Lung (tissue), 12 donors: ENCODE measurements around the gene NUDT19. TPM values are rescaled to one million over a fixed set of nuclear protein-coding genes. Genes with fewer than 3 reads are reported as not detected.

ENCODE experiments used
- ATAC-seq: fragments of 200-7000 bp; cut with Tn5 transposase; one replicate; pipeline ENCODE4 v1.9.1; 2020; ENCODE audit warnings: moderate number of reproducible peaks; ENCODE audit not compliant: insufficient read depth, low FRiP score
- DNase-seq, 3 donors: peaks; one replicate each; pipeline ENCODE4 v3.0.0-alpha.2; 2013 to 2017
- H3K27ac ChIP-seq, 2 donors: one replicate each; pipeline ENCODE4 v1.5.1; 2013; ENCODE audit warnings: mild to moderate bottlenecking in 2 of 2, moderate library complexity in 2 of 2, control low read depth in 1 of 2, inconsistent platforms in 1 of 2, low read depth in 1 of 2, low read length in 1 of 2
- H3K27me3 ChIP-seq, 3 donors: one replicate each; pipeline ENCODE4 v1.5.1; 2013; ENCODE audit warnings: low read length in 2 of 3; ENCODE audit not compliant: control insufficient read depth in 3 of 3, insufficient read depth in 3 of 3
- H3K36me3 ChIP-seq, 4 donors: one replicate each; pipeline ENCODE4 v1.5.1; 2013; ENCODE audit warnings: low read length in 4 of 4, mild to moderate bottlenecking in 1 of 4, moderate library complexity in 1 of 4; ENCODE audit not compliant: control insufficient read depth in 4 of 4, insufficient read depth in 4 of 4
- H3K4me1 ChIP-seq, 5 donors: one replicate each; pipeline ENCODE4 v1.5.1; 2013; ENCODE audit warnings: low read length in 5 of 5, mild to moderate bottlenecking in 2 of 5, moderate library complexity in 1 of 5; ENCODE audit not compliant: control insufficient read depth in 5 of 5, insufficient read depth in 5 of 5
- H3K4me3 ChIP-seq: one replicate; pipeline ENCODE4 v1.5.1; 2013; ENCODE audit warnings: mild to moderate bottlenecking, control low read depth, moderate library complexity
- H3K9ac ChIP-seq, 2 donors: one replicate each; pipeline ENCODE4 v1.5.1; 2013; ENCODE audit warnings: low read length in 2 of 2, control low read depth in 1 of 2; ENCODE audit not compliant: insufficient read depth in 1 of 2
- H3K9me3 ChIP-seq, 4 donors: one replicate each; pipeline ENCODE4 v1.5.1; 2013; ENCODE audit warnings: low read length in 3 of 4, mild to moderate bottlenecking in 1 of 4, moderate library complexity in 1 of 4; ENCODE audit not compliant: control insufficient read depth in 4 of 4, insufficient read depth in 3 of 4
- WGBS, 2 donors: extraction: QIAGEN DNeasy Blood & Tissue Kit; methylation state at CpG; one replicate each; pipeline ENCODE4 v1.1.7; 2013; 5-methylcytosine and 5-hydroxymethylcytosine counted together
- polyA plus RNA-seq, 2 donors: library from polyadenylated mRNA; stranded (reverse); fragments of 200-250 nt; gene quantifications; one replicate each; pipeline ENCODE4 v1.2.1, GENCODE V29; 2013
- total RNA-seq, 2 donors: library from RNA; depleted of rRNA in 1 of 2; stranded (reverse); fragments of >200 nt in 1 of 2; gene quantifications; one replicate each; pipeline ENCODE4 v1.2.1, GENCODE V29; 2014 to 2021
- TF ChIP-seq, protein P1 (sequence below): IDR thresholded peaks from 2 replicates; pipeline ENCODE4 v1.5.1; 2012; ENCODE audit warnings: mild to moderate bottlenecking; ENCODE audit errors: control extremely low read depth, extremely low read depth
- donor health status: control.
- donor health status: control.
- donor health status: Bipolar disorder and iron deficiency.
- donor health status: healthy.
- donor health status: DM: yes; HTN: yes; CAD: no.

Gene NUDT19
- total and polyA plus RNA-seq, 4 donors: 7.5 to 20.1 (median 12.2) TPM

DNA sequence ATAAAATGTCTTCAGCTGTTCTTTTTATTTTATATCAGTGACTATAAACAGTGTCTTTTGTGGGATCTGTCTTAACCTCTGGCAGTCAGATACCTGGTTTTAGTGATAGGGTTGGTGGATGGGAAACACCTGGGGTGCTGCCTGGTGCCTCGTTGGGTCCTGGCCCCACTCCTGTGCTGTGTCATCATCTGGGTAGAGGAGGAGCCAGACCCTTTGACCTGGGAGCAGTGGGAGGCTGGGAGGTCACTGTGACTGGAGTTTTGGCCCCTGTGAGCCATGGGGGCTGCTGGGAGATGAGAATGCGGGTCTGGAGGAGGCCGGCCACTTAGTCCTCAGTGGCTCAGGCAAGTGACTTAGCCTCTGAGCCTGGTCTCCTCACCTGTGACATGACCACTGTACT, 57.3 kb downstream of the NUDT19 start:
- Histone ChIP-seq H3K27me3 (no peaks in the 10 kb centered on the region), H3K4me1 (peaks cover 0 to 2% (median 0%) of the 10 kb centered on the region in 5 donors), H3K27ac (no peak overlapping the region), H3K9me3 (no peaks in the 10 kb centered on the region), H3K36me3 (no peaks in the 10 kb centered on the region), H3K9ac (no peak overlapping the region), H3K4me3 (no peak overlapping the region)
- DNase-seq: no peak
- TF ChIP-seq, protein P1, sequence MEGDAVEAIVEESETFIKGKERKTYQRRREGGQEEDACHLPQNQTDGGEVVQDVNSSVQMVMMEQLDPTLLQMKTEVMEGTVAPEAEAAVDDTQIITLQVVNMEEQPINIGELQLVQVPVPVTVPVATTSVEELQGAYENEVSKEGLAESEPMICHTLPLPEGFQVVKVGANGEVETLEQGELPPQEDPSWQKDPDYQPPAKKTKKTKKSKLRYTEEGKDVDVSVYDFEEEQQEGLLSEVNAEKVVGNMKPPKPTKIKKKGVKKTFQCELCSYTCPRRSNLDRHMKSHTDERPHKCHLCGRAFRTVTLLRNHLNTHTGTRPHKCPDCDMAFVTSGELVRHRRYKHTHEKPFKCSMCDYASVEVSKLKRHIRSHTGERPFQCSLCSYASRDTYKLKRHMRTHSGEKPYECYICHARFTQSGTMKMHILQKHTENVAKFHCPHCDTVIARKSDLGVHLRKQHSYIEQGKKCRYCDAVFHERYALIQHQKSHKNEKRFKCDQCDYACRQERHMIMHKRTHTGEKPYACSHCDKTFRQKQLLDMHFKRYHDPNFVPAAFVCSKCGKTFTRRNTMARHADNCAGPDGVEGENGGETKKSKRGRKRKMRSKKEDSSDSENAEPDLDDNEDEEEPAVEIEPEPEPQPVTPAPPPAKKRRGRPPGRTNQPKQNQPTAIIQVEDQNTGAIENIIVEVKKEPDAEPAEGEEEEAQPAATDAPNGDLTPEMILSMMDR: no peak
- ATAC-seq: no peak
- WGBS, 2 donors: 67 to 75% methylated on average over 3 of the region's 3 CpGs

DNA sequence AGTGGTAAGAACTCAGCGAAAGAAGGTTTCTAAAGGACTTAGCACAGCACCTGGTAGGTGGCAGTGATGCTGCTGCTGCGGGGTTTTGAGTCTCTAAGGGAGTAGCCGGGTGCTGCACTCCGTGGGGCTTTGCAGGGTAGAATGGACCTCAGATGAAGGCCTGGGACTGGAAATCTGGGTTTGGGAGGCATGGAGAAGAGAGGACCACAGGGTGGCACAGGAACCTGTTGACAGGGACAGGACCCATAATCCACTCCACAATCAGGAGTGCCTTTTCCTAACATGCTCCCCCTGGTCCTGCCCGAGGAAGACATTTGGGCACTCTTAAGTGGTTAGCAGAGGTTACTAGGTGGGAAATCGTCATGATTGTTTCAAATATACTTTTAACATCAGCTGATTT, 57.7 kb downstream of the NUDT19 start:
- Histone ChIP-seq H3K4me1 (peaks cover 0 to 2% (median 0%) of the 10 kb centered on the region in 5 donors), H3K36me3 (no peaks in the 10 kb centered on the region), H3K9me3 (no peaks in the 10 kb centered on the region), H3K4me3 (no peak overlapping the region), H3K27me3 (no peaks in the 10 kb centered on the region), H3K27ac (no peak overlapping the region), H3K9ac (no peak overlapping the region)
- ATAC-seq: no peak
- TF ChIP-seq, protein P1: no peak
- 78 to 83% methylated on average over 6 of the region's 6 CpGs for WGBS, 2 donors
- no peak for DNase-seq

DNA sequence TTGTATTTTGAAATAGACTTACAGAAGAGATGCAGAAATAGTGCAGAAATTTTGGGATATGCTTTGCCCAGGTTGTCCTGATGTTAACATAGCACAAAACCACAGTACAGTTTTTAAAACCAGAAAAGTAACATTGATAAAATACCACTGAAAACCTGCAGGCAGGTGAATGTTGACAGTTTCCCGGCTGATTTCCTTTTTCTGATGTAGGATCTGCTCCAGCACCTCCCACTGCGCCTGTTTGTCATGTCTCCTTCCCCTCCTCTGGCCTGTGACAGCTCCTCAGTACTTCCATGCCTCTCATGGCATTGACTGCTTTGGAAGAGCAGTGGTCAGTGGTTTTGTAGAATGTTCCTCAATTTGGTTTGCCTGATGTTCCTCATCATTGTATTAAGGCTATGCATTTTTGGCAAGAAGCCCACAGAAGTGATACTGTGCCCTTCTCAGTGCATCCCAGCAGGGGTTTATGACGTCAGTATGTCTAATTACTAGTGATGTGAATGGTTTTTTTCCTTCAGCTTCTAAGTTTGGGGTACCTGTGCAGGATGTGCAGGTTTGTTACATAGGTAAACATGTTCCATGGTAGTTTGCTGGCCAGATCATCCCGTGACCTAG, 58.9 kb downstream of the NUDT19 start:
- H3K27ac ChIP-seq: no peak overlapping the region
- no peaks in the 10 kb centered on the region for H3K36me3 ChIP-seq
- H3K27me3 ChIP-seq: no peaks in the 10 kb centered on the region
- H3K9ac ChIP-seq: no peak overlapping the region
- ATAC-seq: no peak
- H3K4me3 ChIP-seq: no peak overlapping the region
- WGBS, 2 donors: 47 to 50% methylated on average over 4 of the region's 4 CpGs
- DNase-seq: peak in 2 of 3 donors; percentile 0 to 2
- H3K4me1 ChIP-seq: no peaks in the 10 kb centered on the region
- TF ChIP-seq, protein P1: no peak
- H3K9me3 ChIP-seq: no peaks in the 10 kb centered on the region

DNA sequence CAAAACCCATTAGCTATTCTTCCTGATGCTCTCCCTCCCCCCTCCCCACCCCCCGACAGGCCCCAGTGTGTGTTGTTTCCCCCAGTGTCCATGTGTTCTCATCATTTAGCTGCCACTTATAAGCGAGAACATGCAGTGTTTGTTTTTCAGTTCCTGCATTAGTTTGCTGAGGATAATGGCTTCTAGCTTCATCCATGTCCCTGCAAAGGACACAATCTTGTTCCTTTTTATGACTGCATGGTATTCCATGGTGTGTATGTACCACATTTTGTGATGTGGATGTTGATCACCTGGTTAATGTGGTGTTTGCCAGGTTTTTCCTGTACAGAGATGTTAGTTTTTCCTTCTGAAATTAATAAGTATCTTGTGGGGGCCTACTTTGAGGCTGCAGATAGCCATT, 59.4 kb downstream of the NUDT19 start:
- H3K9ac ChIP-seq: no peak overlapping the region
- DNase-seq (no peak), ATAC-seq (no peak)
- TF ChIP-seq, protein P1: no peak
- no peaks in the 10 kb centered on the region for H3K4me1 ChIP-seq
- H3K27me3 ChIP-seq: no peaks in the 10 kb centered on the region
- H3K36me3 ChIP-seq: no peaks in the 10 kb centered on the region
- no peak overlapping the region for H3K4me3 ChIP-seq
- no peaks in the 10 kb centered on the region for H3K9me3 ChIP-seq
- no peak overlapping the region for H3K27ac ChIP-seq
- 71 to 84% methylated on average over 2 of the region's 2 CpGs for WGBS, 2 donors
